Liver (tissue), 9 donors: ENCODE data around the gene TH. TPM values are rescaled to one million over a fixed set of nuclear protein-coding genes. Genes with fewer than 3 reads are reported as not detected.

Source experiments
- DNase-seq: peaks from one replicate; pipeline ENCODE4 v3.0.0-alpha.2; 2017; ENCODE audit warnings: low spot score
- H3K27ac ChIP-seq, 2 donors: one replicate each; pipeline ENCODE4 v1.7.0; 2013; ENCODE audit warnings: inconsistent platforms in 2 of 2, low read length in 2 of 2, control low read depth in 1 of 2, low read depth in 1 of 2, mild to moderate bottlenecking in 1 of 2
- H3K27me3 ChIP-seq, 4 donors: one replicate each; pipeline versions ENCODE4 v1.6.1 to v1.7.0; 2013; ENCODE audit warnings: low read length in 3 of 4, inconsistent platforms in 1 of 4, mild to moderate bottlenecking in 1 of 4, moderate library complexity in 1 of 4; ENCODE audit not compliant: control insufficient read depth in 4 of 4, insufficient read depth in 4 of 4
- H3K36me3 ChIP-seq, 4 donors: one replicate each; pipeline versions ENCODE4 v1.6.1 to v1.7.0; 2013; ENCODE audit warnings: low read length in 3 of 4, mild to moderate bottlenecking in 3 of 4, low read depth in 1 of 4, moderate library complexity in 1 of 4; ENCODE audit not compliant: control insufficient read depth in 4 of 4, insufficient read depth in 3 of 4
- H3K4me1 ChIP-seq, 4 donors: one replicate each; pipeline versions ENCODE4 v1.6.1 to v1.7.0; 2013; ENCODE audit warnings: low read length in 3 of 4, mild to moderate bottlenecking in 3 of 4, moderate library complexity in 1 of 4; ENCODE audit not compliant: control insufficient read depth in 4 of 4, insufficient read depth in 4 of 4
- H3K4me3 ChIP-seq, 3 donors: one replicate each; pipeline versions ENCODE4 v1.6.1 to v1.7.0; 2013; ENCODE audit warnings: low read length in 3 of 3, control low read depth in 1 of 3, low read depth in 1 of 3, mild to moderate bottlenecking in 1 of 3
- H3K9ac ChIP-seq, 2 donors: one replicate each; pipeline ENCODE4 v1.7.0; 2013; ENCODE audit warnings: low read length in 2 of 2, mild to moderate bottlenecking in 2 of 2, moderate library complexity in 2 of 2, control low read depth in 1 of 2, low read depth in 1 of 2
- H3K9me3 ChIP-seq, 4 donors: one replicate each; pipeline versions ENCODE4 v1.6.1 to v1.7.0; 2013; ENCODE audit warnings: low read length in 3 of 4; ENCODE audit not compliant: control insufficient read depth in 4 of 4
- ATF3 ChIP-seq: IDR thresholded peaks from 2 replicates; pipeline ENCODE4 v1.6.1; 2016; ENCODE audit warnings: antibody characterized with exemption
- CTCF ChIP-seq: fragments of 150-350 bp; IDR thresholded peaks from 2 replicates; pipeline ENCODE4 v1.5.1; 2017; ENCODE audit warnings: improper control_type of control experiment, low read depth, low read length; ENCODE audit not compliant: missing input control
- FOXA1 ChIP-seq: IDR thresholded peaks from 2 replicates; pipeline ENCODE4 v1.6.1; 2016; ENCODE audit warnings: antibody characterized with exemption
- FOXA2 ChIP-seq: IDR thresholded peaks from 2 replicates; pipeline ENCODE4 v1.6.1; 2016; ENCODE audit warnings: antibody characterized with exemption
- GABPA ChIP-seq, 2 donors: IDR thresholded peaks in 1 of 2; conservative IDR thresholded peaks in 1 of 2; 2 replicates each; pipeline ENCODE4 v1.6.1; 2016; ENCODE audit warnings: antibody characterized with exemption in 2 of 2, mild to moderate bottlenecking in 1 of 2, moderate library complexity in 1 of 2
- JUND ChIP-seq, 2 donors: IDR thresholded peaks; 2 replicates each; pipeline ENCODE4 v1.6.1; 2016; ENCODE audit warnings: antibody characterized with exemption in 2 of 2
- NR2F2 ChIP-seq: IDR thresholded peaks from 2 replicates; pipeline ENCODE4 v1.6.1; 2016; ENCODE audit warnings: antibody characterized with exemption
- RAD21 ChIP-seq, 2 donors: IDR thresholded peaks; 2 replicates each; pipeline ENCODE4 v1.6.1; 2016; ENCODE audit warnings: antibody characterized with exemption in 2 of 2, mild to moderate bottlenecking in 2 of 2
- RXRA ChIP-seq, 2 donors: IDR thresholded peaks; 2 replicates each; pipeline ENCODE4 v1.6.1; 2017 to 2018; ENCODE audit warnings: antibody characterized with exemption in 2 of 2, mild to moderate bottlenecking in 1 of 2
- SP1 ChIP-seq: IDR thresholded peaks from 2 replicates; pipeline ENCODE4 v1.6.1; 2018; ENCODE audit warnings: antibody characterized with exemption, mild to moderate bottlenecking
- TAF1 ChIP-seq: conservative IDR thresholded peaks from 2 replicates; pipeline ENCODE4 v1.6.1; 2016; ENCODE audit warnings: antibody characterized with exemption, mild to moderate bottlenecking
- WGBS: extraction: QIAGEN DNeasy Blood & Tissue Kit; methylation state at CpG from one replicate; pipeline ENCODE4 v1.1.7; 2013; 5-methylcytosine and 5-hydroxymethylcytosine counted together
- polyA plus RNA-seq, 2 donors: library from polyadenylated mRNA; stranded (reverse) in 1 of 2; unstranded in 1 of 2; fragments of 200-250 nt in 1 of 2; fragments of >200 nt in 1 of 2; fragmentation: Nextera tagmentation in 1 of 2; extraction: Ambion mirVana in 1 of 2; gene quantifications; one replicate each; pipeline versions ENCODE4 v1.2.1 to v1.2.3, GENCODE V29; 2013 to 2015
- total RNA-seq, 2 donors: library from RNA; depleted of rRNA; stranded (reverse); fragments of >200 nt; gene quantifications; one replicate each; pipeline ENCODE4 v1.2.3, GENCODE V29; 2014
- TF ChIP-seq, protein P1 (sequence below): IDR thresholded peaks from 2 replicates; pipeline ENCODE4 v1.6.1; 2016; ENCODE audit warnings: antibody characterized with exemption
- donor health status: healthy.
- donor health status: healthy.
- donor health status: healthy.
- donor health status: healthy.
- donor health status: healthy.

TH gene
- total and polyA plus RNA-seq, 4 donors, result 0.13 to 0.24 TPM; not detected in 2

DNA sequence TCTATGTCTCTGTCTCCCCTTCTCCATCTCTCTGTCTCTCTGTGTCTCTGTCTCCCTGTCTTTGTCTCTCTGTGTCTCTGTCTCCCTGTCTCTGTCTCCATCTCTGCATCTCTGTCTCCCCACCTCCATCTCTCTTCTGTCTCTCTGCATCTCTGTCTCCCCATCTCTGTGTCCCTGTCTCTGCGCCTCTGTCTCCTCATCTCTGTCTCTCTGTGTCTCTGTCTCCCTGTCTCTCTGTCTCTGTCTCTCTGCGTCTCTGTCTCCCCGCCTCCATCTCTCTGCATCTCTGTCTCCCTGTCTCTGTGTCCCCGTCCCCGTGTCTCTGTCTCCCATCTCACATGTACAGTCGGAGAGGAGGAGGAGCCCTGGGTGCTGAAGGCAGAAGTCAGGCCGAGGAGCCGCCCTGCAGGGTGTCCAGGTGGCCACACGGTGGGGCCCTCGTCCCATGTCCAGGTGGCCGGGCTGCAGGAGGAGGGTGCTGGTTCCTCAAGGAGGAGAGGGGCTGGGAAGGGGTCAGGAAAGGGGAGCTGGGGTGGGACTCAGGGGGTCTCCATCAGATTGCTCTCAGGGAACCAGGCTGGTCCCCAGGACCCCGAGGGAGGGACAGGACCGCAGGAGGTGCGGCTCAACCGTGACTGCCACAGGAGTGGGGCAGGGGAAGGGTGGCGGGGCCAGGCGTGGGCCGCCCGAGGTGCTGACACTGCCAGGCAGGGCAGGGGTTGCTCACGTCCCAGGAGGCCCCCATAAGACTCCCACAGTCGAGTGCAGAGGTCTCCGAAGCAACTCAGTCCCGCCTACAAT, 25.6 kb upstream of the TH start:
- 37% methylated on average over 23 of the region's 23 CpGs for WGBS
- peaks cover 0 to 3% (median 0%) of the 10 kb centered on the region in 4 donors for H3K27me3 ChIP-seq
- H3K9ac ChIP-seq, result no peak overlapping the region
- no peaks in the 10 kb centered on the region for H3K9me3 ChIP-seq
- H3K36me3 ChIP-seq, result no peaks in the 10 kb centered on the region
- peak; percentile 82 for DNase-seq
- no peak overlapping the region for H3K4me3 ChIP-seq
- H3K4me1 ChIP-seq, result no peaks in the 10 kb centered on the region
- TF ChIP-seq, protein P1, sequence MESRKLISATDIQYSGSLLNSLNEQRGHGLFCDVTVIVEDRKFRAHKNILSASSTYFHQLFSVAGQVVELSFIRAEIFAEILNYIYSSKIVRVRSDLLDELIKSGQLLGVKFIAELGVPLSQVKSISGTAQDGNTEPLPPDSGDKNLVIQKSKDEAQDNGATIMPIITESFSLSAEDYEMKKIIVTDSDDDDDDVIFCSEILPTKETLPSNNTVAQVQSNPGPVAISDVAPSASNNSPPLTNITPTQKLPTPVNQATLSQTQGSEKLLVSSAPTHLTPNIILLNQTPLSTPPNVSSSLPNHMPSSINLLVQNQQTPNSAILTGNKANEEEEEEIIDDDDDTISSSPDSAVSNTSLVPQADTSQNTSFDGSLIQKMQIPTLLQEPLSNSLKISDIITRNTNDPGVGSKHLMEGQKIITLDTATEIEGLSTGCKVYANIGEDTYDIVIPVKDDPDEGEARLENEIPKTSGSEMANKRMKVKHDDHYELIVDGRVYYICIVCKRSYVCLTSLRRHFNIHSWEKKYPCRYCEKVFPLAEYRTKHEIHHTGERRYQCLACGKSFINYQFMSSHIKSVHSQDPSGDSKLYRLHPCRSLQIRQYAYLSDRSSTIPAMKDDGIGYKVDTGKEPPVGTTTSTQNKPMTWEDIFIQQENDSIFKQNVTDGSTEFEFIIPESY, result no peak
- no peak for TF ChIP-seq FOXA1
- peak; percentile 95 for TF ChIP-seq CTCF
- TF ChIP-seq RAD21 (IDR thresholded peaks at IDR 0.05), result peak; percentile 94 to 97
- no peak overlapping the region for H3K27ac ChIP-seq

GRCh38 chr11:2195756-2196088, 24.1 kb upstream of the TH start:
- no peaks in the 10 kb centered on the region for H3K9me3 ChIP-seq
- H3K36me3 ChIP-seq, result no peaks in the 10 kb centered on the region
- no peak for TF ChIP-seq CTCF
- no peak for TF ChIP-seq JUND (IDR thresholded peaks at IDR 0.05)
- no peak for TF ChIP-seq NR2F2
- TF ChIP-seq, protein P1, result no peak
- TF ChIP-seq TAF1, result no peak
- no peak for TF ChIP-seq FOXA2
- no peak for TF ChIP-seq GABPA (IDR thresholded peaks at IDR 0.05 in 1 of 2, conservative IDR thresholded peaks at IDR 0.05 in 1 of 2)
- TF ChIP-seq ATF3, result no peak
- no peak for TF ChIP-seq RXRA (IDR thresholded peaks at IDR 0.05)
- no peak for TF ChIP-seq SP1
- H3K4me1 ChIP-seq, result no peaks in the 10 kb centered on the region
- no peak overlapping the region for H3K27ac ChIP-seq
- no peak overlapping the region for H3K9ac ChIP-seq
- no peak overlapping the region for H3K4me3 ChIP-seq
- DNase-seq, result no peak
- 75% methylated on average over 7 of the region's 7 CpGs for WGBS
- H3K27me3 ChIP-seq, result peaks cover 0 to 3% (median 0%) of the 10 kb centered on the region in 4 donors
